HCT116 (cell line): Measurements from ENCODE around the gene GIT1. TPM values are rescaled to one million over a fixed set of nuclear protein-coding genes. Genes with fewer than 3 reads are reported as not detected.

ENCODE experiments used
- ATAC-seq: fragments of 200-7000 bp; cut with Tn5 transposase; 2 replicates; pipeline ENCODE4 v1.9.1; 2020; ENCODE audit warnings: mild to moderate bottlenecking, moderate library complexity
- BruUV-seq: library from RNA; stranded (reverse); fragments of 400-500 nt; replicated peaks from 2 replicates; lab custom pipeline; 2021; lab: Mats Ljungman, UMichigan
- CTCF ChIA-PET: fragments of 300-600 bp; sonication (Branson Sonifier 250); formaldehyde crosslinking; loops from one replicate; lab custom pipeline; 2021; ENCODE audit warnings: antibody characterized with exemption; lab: Charles Lee
- POLR2A ChIA-PET: fragments of 300-600, 350-600 bp; sonication (Branson Sonifier 250); formaldehyde crosslinking; loops from one replicate; lab custom pipeline; 2021; ENCODE audit warnings: antibody characterized with exemption; lab: Charles Lee
- RAD21 ChIA-PET, 2 experiments: fragments of 300-600 bp; sonication (Branson Sonifier 250); formaldehyde crosslinking; loops; one replicate each; lab custom pipeline; 2023; ENCODE audit warnings: low total read pairs in 2 of 2; ENCODE audit not compliant: uncharacterized antibody in 2 of 2, unreplicated experiment in 2 of 2, low non-redundant PET in 1 of 2; lab: Charles Lee
- DNase-seq: peaks from one replicate; pipeline ENCODE4 v3.0.0-alpha.2; 2010; ENCODE audit warnings: low read depth, low spot score
- H2AFZ ChIP-seq: fragments of 200-600 bp; shearing (Covaris generic), sonication (generic); 2 replicates; pipeline ENCODE4 v1.6.1; 2017; ENCODE audit warnings: low read depth, mixed run types, mixed read lengths, antibody characterized with exemption, low read length; ENCODE audit not compliant: poor library complexity, severe bottlenecking
- H3K27ac ChIP-seq: 2 replicates; pipeline ENCODE4 v1.5.1; 2012; ENCODE audit warnings: low read depth, low read length
- H3K27me3 ChIP-seq: fragments of 200-600 bp; sonication (generic); 2 replicates; pipeline ENCODE4 v1.6.1; 2016; ENCODE audit warnings: mixed run types, low read length, mixed read lengths; ENCODE audit not compliant: insufficient read depth
- H3K36me3 ChIP-seq, 2 experiments: fragments of 200-500 bp in 1 of 2; fragments of 200-600 bp in 1 of 2; sonication (Bioruptor generic) in 1 of 2; sonication (generic) in 1 of 2; 2 replicates each; pipeline versions ENCODE4 v1.5.1 to v1.6.1; 2014 to 2016; ENCODE audit warnings: low read length in 2 of 2, inconsistent platforms in 1 of 2, mixed read lengths in 1 of 2, mixed run types in 1 of 2; ENCODE audit not compliant: insufficient read depth in 2 of 2, control insufficient read depth in 1 of 2
- H3K4me1 ChIP-seq, 2 experiments: fragments of 200-600 bp in 1 of 2; sonication (generic) in 1 of 2; 2 replicates each; pipeline versions ENCODE4 v1.5.1 to v1.6.1; 2012 to 2017; ENCODE audit warnings: low read length in 2 of 2, inconsistent platforms in 1 of 2, mild to moderate bottlenecking in 1 of 2, mixed read lengths in 1 of 2, mixed run types in 1 of 2, moderate library complexity in 1 of 2; ENCODE audit not compliant: insufficient read depth in 2 of 2, control insufficient read depth in 1 of 2
- H3K4me2 ChIP-seq: fragments of 200-600 bp; sonication (generic); 2 replicates; pipeline ENCODE4 v1.6.1; 2017; ENCODE audit warnings: mixed run types, low read length, mixed read lengths
- H3K4me3 ChIP-seq, 2 experiments: fragments of 200-600 bp in 1 of 2; sonication (generic) in 1 of 2; replicated peaks in 1 of 2; 2 replicates each; pipeline ENCODE4 v1.5.1; 2011 to 2016; ENCODE audit warnings: low read length in 2 of 2, control low read depth in 1 of 2, low read depth in 1 of 2, mild to moderate bottlenecking in 1 of 2, mixed read lengths in 1 of 2, mixed run types in 1 of 2
- H3K79me2 ChIP-seq: fragments of 200-600 bp; sonication (generic); 2 replicates; pipeline ENCODE4 v1.6.1; 2017; ENCODE audit warnings: mild to moderate bottlenecking, mixed run types, low read length, moderate library complexity, mixed read lengths; ENCODE audit not compliant: insufficient read depth
- H3K9ac ChIP-seq: fragments of 200-600 bp; sonication (generic); 2 replicates; pipeline ENCODE4 v1.6.1; 2016; ENCODE audit warnings: low read length, mixed read lengths
- H3K9me2 ChIP-seq: fragments of 200-600 bp; sonication (generic), shearing (Covaris generic); 2 replicates; pipeline ENCODE4 v1.6.1; 2017; ENCODE audit warnings: mixed run types, mild to moderate bottlenecking, moderate library complexity; ENCODE audit not compliant: insufficient read depth
- H3K9me3 ChIP-seq, 2 experiments: fragments of 200-500 bp in 1 of 2; fragments of 200-600 bp in 1 of 2; sonication (Bioruptor generic) in 1 of 2; sonication (generic) in 1 of 2; 2 replicates each; pipeline ENCODE4 v1.6.1; 2014 to 2017; ENCODE audit warnings: low read length in 2 of 2, mixed read lengths in 2 of 2, inconsistent platforms in 1 of 2, low read depth in 1 of 2, mild to moderate bottlenecking in 1 of 2, mixed run types in 1 of 2, moderate library complexity in 1 of 2; ENCODE audit not compliant: control insufficient read depth in 1 of 2, insufficient read depth in 1 of 2
- H4K20me1 ChIP-seq: fragments of 200-600 bp; sonication (generic), shearing (Covaris generic); 2 replicates; pipeline ENCODE4 v1.6.1; 2017; ENCODE audit warnings: mixed run types, mild to moderate bottlenecking, moderate library complexity; ENCODE audit not compliant: insufficient read depth
- CTCF ChIP-seq, 3 experiments: fragments of 200-600 bp in 1 of 3; sonication (generic) in 1 of 3; IDR thresholded peaks in 2 of 3; conservative IDR thresholded peaks in 1 of 3; 2 replicates each; pipeline ENCODE4 v1.5.1; 2012 to 2017; ENCODE audit warnings: low read depth in 2 of 3, low read length in 2 of 3, antibody characterized with exemption in 1 of 3, borderline replicate concordance in 1 of 3, control low read depth in 1 of 3, mild to moderate bottlenecking in 1 of 3, mixed read lengths in 1 of 3, mixed run types in 1 of 3, moderate library complexity in 1 of 3; ENCODE audit not compliant: insufficient read depth in 1 of 3
- MAX ChIP-seq: IDR thresholded peaks from 2 replicates; pipeline ENCODE4 v1.6.1; 2012
- POLR2AphosphoS5 ChIP-seq: IDR thresholded peaks from 2 replicates; pipeline ENCODE4 v1.6.1; 2011; ENCODE audit warnings: mild to moderate bottlenecking, low read depth, low read length, moderate library complexity
- RAD21 ChIP-seq: IDR thresholded peaks from 2 replicates; pipeline ENCODE4 v1.6.1; 2012; ENCODE audit warnings: low read depth, mild to moderate bottlenecking
- SP1 ChIP-seq: IDR thresholded peaks from 2 replicates; pipeline ENCODE4 v1.6.1; 2012; ENCODE audit warnings: low read depth
- ZNF274 ChIP-seq: fragments of 200-500 bp; sonication (Bioruptor generic); IDR thresholded peaks from 2 replicates; pipeline ENCODE4 v1.6.1; 2014; ENCODE audit warnings: mild to moderate bottlenecking, low read depth, low read length, inconsistent platforms
- intact Hi-C: fragments of 100-400 bp; cut with micrococcal nuclease; formaldehyde crosslinking; loops from 2 replicates; pipeline ENCODE4 v1.10.0; 2022
- total RNA-seq: library from RNA; stranded (reverse); gene quantifications from one replicate; pipeline ENCODE4 v1.2.1, GENCODE V29; 2021; ENCODE audit not compliant: unreplicated experiment

Gene GIT1
- total RNA-seq, 1 experiment from 2014 or later: 76.5 TPM

GRCh38 chr17:29572691-29573557 is 16.5 kb downstream of the GIT1 start:
- ChIA-PET POLR2A (no interaction called here), CTCF (interaction anchor here (1.6 kb wide), 1 partner anchor 203 kb away, joined by 5 read pairs; no protein-coding TSS in a partner anchor), RAD21 (interaction anchor here in 1 of 2 experiments (0.6 to 1.4 kb wide), 2 partner anchors 203 to 405 kb away, joined by 3 to 4 read pairs; no protein-coding TSS in a partner anchor)
- H3K27me3 ChIP-seq: no peaks in the 10 kb centered on the region
- H3K27ac ChIP-seq: no peak overlapping the region
- no peak overlapping the region for H3K4me2 ChIP-seq
- H3K4me3 ChIP-seq: no peak overlapping the region
- H3K79me2 ChIP-seq: no peaks in the 10 kb centered on the region
- no peaks in the 10 kb centered on the region for H4K20me1 ChIP-seq
- no peaks in the 10 kb centered on the region for H3K9me3 ChIP-seq
- intact Hi-C loops: no loop called here
- peaks cover 3 to 10% of the 10 kb centered on the region in 2 experiments; a peak in 2 of 4 replicates for H3K4me1 ChIP-seq
- no peak for DNase-seq
- H2AFZ ChIP-seq: no peak overlapping the region
- peaks cover 0 to 6% of the 10 kb centered on the region in 2 experiments; a peak in 2 of 4 replicates for H3K36me3 ChIP-seq
- no TSS peak for BruUV-seq
- TF ChIP-seq SP1 (no peak), RAD21 (peak; percentile 44; the same call in 1 of the 2 replicates), MAX (peak; percentile 73), CTCF (IDR thresholded peaks at IDR 0.05 in 2 of 3, conservative IDR thresholded peaks at IDR 0.05 in 1 of 3; ENCODE audit: borderline replicate concordance in 1 of 3, insufficient read depth in 1 of 3, low read depth in 2 of 3, low read length in 2 of 3) (peak; percentile 37 to 57 (median 54); a peak in 5 of 6 replicates), ZNF274 (no peak), POLR2AphosphoS5 (peak; percentile 23; the same call in 1 of the 2 replicates)
- ATAC-seq: peak; percentile 49
- H3K9ac ChIP-seq: no peak overlapping the region
- no peaks in the 10 kb centered on the region for H3K9me2 ChIP-seq
